Activated T-helper 1 cell treated with anti-CD3 and anti-CD28 coated beads, Interleukin-12 subunit alpha, Interleukin-12 subunit beta, Interleukin-2, Interleukin-4 antibody, amounts not matched to agents 30 ng/mL and 10 ng/mL and 1 ng/mL, durations not matched to agents 14 hours and 24 hours and 36 hours (primary cell): ENCODE measurements around the gene APOB. TPM values are rescaled to one million over a fixed set of nuclear protein-coding genes. Genes with fewer than 3 reads are reported as not detected.

Experiments used
- DNase-seq: peaks from one replicate; pipeline ENCODE4 v3.0.0; 2021; ENCODE audit warnings: low spot score
- H3K27ac Mint-ChIP-seq: one replicate; pipeline ENCODE4 v1.8.0; 2021; ENCODE audit warnings: mild to moderate bottlenecking, mixed read lengths
- H3K27me3 Mint-ChIP-seq: one replicate; pipeline ENCODE4 v1.8.0; 2022; ENCODE audit warnings: mild to moderate bottlenecking, moderate library complexity, mixed read lengths; ENCODE audit not compliant: insufficient read depth
- H3K36me3 Mint-ChIP-seq: one replicate; pipeline ENCODE4 v1.8.0; 2021; ENCODE audit warnings: low read depth, mixed read lengths
- H3K4me1 Mint-ChIP-seq: one replicate; pipeline ENCODE4 v1.8.0; 2021; ENCODE audit warnings: low read depth, mixed read lengths
- H3K4me3 Mint-ChIP-seq: one replicate; pipeline ENCODE4 v1.8.0; 2021; ENCODE audit warnings: mild to moderate bottlenecking, moderate library complexity, mixed read lengths
- H3K9me3 Mint-ChIP-seq: one replicate; pipeline ENCODE4 v1.8.0; 2021; ENCODE audit warnings: mixed read lengths
- intact Hi-C: fragments of 100-400 bp; cut with micrococcal nuclease; formaldehyde crosslinking; loops from one replicate; pipeline ENCODE4 v1.15.1; 2024
- total RNA-seq: library from RNA; stranded (reverse); gene quantifications from 2 replicates; pipeline ENCODE4 v1.2.3, GENCODE V29; 2022

APOB gene
- total RNA-seq, 1 donor from 2014 or later, result not detected

GRCh38 chr2:20997953-20998722, 45.7 kb downstream of the APOB start:
- Mint-ChIP-seq H3K4me3 (no peak overlapping the region), H3K4me1 (no peaks in the 10 kb centered on the region), H3K9me3 (no peaks in the 10 kb centered on the region), H3K27ac (no peak overlapping the region), H3K36me3 (no peaks in the 10 kb centered on the region), H3K27me3 (peaks cover 3% of the 10 kb centered on the region)
- no peak for DNase-seq
- intact Hi-C loops, result no loop called here

- Mint-ChIP-seq H3K4me1 (no peaks in the 10 kb centered on the region), H3K27ac (no peak overlapping the region), H3K9me3 (no peaks in the 10 kb centered on the region), H3K27me3 (peaks cover 5% of the 10 kb centered on the region), H3K4me3 (no peak overlapping the region), H3K36me3 (no peaks in the 10 kb centered on the region)
- no peak for DNase-seq
- intact Hi-C loops, result no loop called here
Observed at GRCh38 chr2:20994130-20994529, 49.7 kb downstream of the APOB start.

GRCh38 chr2:20992201-20992711, 51.6 kb downstream of the APOB start:
- intact Hi-C loops, result no loop called here
- no peaks in the 10 kb centered on the region for H3K9me3 Mint-ChIP-seq
- DNase-seq, result no peak
- peaks cover 5% of the 10 kb centered on the region for H3K27me3 Mint-ChIP-seq
- no peaks in the 10 kb centered on the region for H3K36me3 Mint-ChIP-seq
- no peak overlapping the region for H3K27ac Mint-ChIP-seq
- no peaks in the 10 kb centered on the region for H3K4me1 Mint-ChIP-seq
- H3K4me3 Mint-ChIP-seq, result no peak overlapping the region

- Mint-ChIP-seq H3K27me3 (peaks cover 2% of the 10 kb centered on the region), H3K4me3 (no peak overlapping the region), H3K27ac (no peak overlapping the region), H3K4me1 (no peaks in the 10 kb centered on the region), H3K36me3 (no peaks in the 10 kb centered on the region), H3K9me3 (no peaks in the 10 kb centered on the region)
- intact Hi-C loops, result no loop called here
- no peak for DNase-seq
Observed at GRCh38 chr2:20990442-20991430, 53.1 kb downstream of the APOB start.

- no peak overlapping the region for H3K27ac Mint-ChIP-seq
- H3K4me1 Mint-ChIP-seq, result no peaks in the 10 kb centered on the region
- intact Hi-C loops, result no loop called here
- H3K4me3 Mint-ChIP-seq, result no peak overlapping the region
- H3K27me3 Mint-ChIP-seq, result peaks cover 2% of the 10 kb centered on the region
- no peaks in the 10 kb centered on the region for H3K9me3 Mint-ChIP-seq
- DNase-seq, result no peak
- H3K36me3 Mint-ChIP-seq, result no peaks in the 10 kb centered on the region
Observed at GRCh38 chr2:20989404-20989803, 54.5 kb downstream of the APOB start.

- no peak overlapping the region for H3K27ac Mint-ChIP-seq
- H3K9me3 Mint-ChIP-seq, result no peaks in the 10 kb centered on the region
- DNase-seq, result no peak
- H3K27me3 Mint-ChIP-seq, result peaks cover 2% of the 10 kb centered on the region
- intact Hi-C loops, result no loop called here
- H3K4me3 Mint-ChIP-seq, result no peak overlapping the region
- H3K4me1 Mint-ChIP-seq, result no peaks in the 10 kb centered on the region
- no peaks in the 10 kb centered on the region for H3K36me3 Mint-ChIP-seq
Observed at GRCh38 chr2:20988905-20989304, 55.0 kb downstream of the APOB start.

GRCh38 chr2:20986024-20986939, 57.6 kb downstream of the APOB start:
- DNase-seq, result no peak
- Mint-ChIP-seq H3K27me3 (peaks cover 1% of the 10 kb centered on the region), H3K27ac (no peak overlapping the region), H3K4me3 (no peak overlapping the region), H3K36me3 (no peaks in the 10 kb centered on the region), H3K9me3 (no peaks in the 10 kb centered on the region), H3K4me1 (no peaks in the 10 kb centered on the region)
- intact Hi-C loops, result no loop called here

- Mint-ChIP-seq H3K9me3 (no peaks in the 10 kb centered on the region), H3K27ac (no peak overlapping the region)
Observed at GRCh38 chr2:20985062-20985461, 58.8 kb downstream of the APOB start.

GRCh38 chr2:20984408-20984807, 59.5 kb downstream of the APOB start:
- no peaks in the 10 kb centered on the region for H3K9me3 Mint-ChIP-seq
- peaks cover 1% of the 10 kb centered on the region for H3K27me3 Mint-ChIP-seq
- no peaks in the 10 kb centered on the region for H3K4me1 Mint-ChIP-seq
- H3K4me3 Mint-ChIP-seq, result no peak overlapping the region
- no peak overlapping the region for H3K27ac Mint-ChIP-seq
- no peak for DNase-seq
- H3K36me3 Mint-ChIP-seq, result no peaks in the 10 kb centered on the region
- intact Hi-C loops, result no loop called here

More at GRCh38 chr2:20985062-20985461, 58.8 kb downstream of the APOB start:
- intact Hi-C loops, result no loop called here
- DNase-seq, result no peak
- Mint-ChIP-seq H3K27me3 (peaks cover 1% of the 10 kb centered on the region), H3K36me3 (no peaks in the 10 kb centered on the region), H3K4me1 (no peaks in the 10 kb centered on the region), H3K4me3 (no peak overlapping the region)

- Mint-ChIP-seq H3K27ac (no peak overlapping the region), H3K27me3 (peaks cover 1% of the 10 kb centered on the region), H3K9me3 (no peaks in the 10 kb centered on the region), H3K4me1 (no peaks in the 10 kb centered on the region), H3K36me3 (no peaks in the 10 kb centered on the region), H3K4me3 (no peak overlapping the region)
- intact Hi-C loops, result no loop called here
- no peak for DNase-seq
Observed at GRCh38 chr2:20983844-20984243, 60.0 kb downstream of the APOB start.

GRCh38 chr2:20982861-20983260, 61.0 kb downstream of the APOB start:
- H3K9me3 Mint-ChIP-seq, result no peaks in the 10 kb centered on the region
- no peak overlapping the region for H3K27ac Mint-ChIP-seq
- intact Hi-C loops, result no loop called here

GRCh38 chr2:20977520-20978180, 66.2 kb downstream of the APOB start:
- no peak overlapping the region for H3K27ac Mint-ChIP-seq
- DNase-seq, result no peak
- H3K9me3 Mint-ChIP-seq, result no peaks in the 10 kb centered on the region
- intact Hi-C loops, result no loop called here
- no peak overlapping the region for H3K4me3 Mint-ChIP-seq
- H3K4me1 Mint-ChIP-seq, result no peaks in the 10 kb centered on the region
- peaks cover 2% of the 10 kb centered on the region for H3K27me3 Mint-ChIP-seq
- H3K36me3 Mint-ChIP-seq, result no peaks in the 10 kb centered on the region

More at GRCh38 chr2:20982861-20983260, 61.0 kb downstream of the APOB start:
- Mint-ChIP-seq H3K4me1 (no peaks in the 10 kb centered on the region), H3K27me3 (peaks cover 1% of the 10 kb centered on the region), H3K4me3 (no peak overlapping the region), H3K36me3 (no peaks in the 10 kb centered on the region)
- DNase-seq, result no peak
